Measurements from ENCODE around the gene GRIN3B. TPM values are rescaled to one million over a fixed set of nuclear protein-coding genes. Genes with fewer than 3 reads are reported as not detected.

The GRIN3B gene
- total and polyA plus RNA-seq, 2 experiments from 2014 or later = 0.54 TPM; not detected in 1

GRCh38 chr19:973726-974563, 26.3 kb upstream of the GRIN3B start:
- H3K27me3 ChIP-seq (replicated peaks; ENCODE audit: insufficient read depth) = no peaks in the 10 kb centered on the region
- H3F3A ChIP-seq (ENCODE audit: insufficient read depth) = no peaks in the 10 kb centered on the region
- no peak overlapping the region for H3K27ac ChIP-seq
- no peak overlapping the region for H3K4me2 ChIP-seq (ENCODE audit: unreplicated experiment)
- H3K79me2 ChIP-seq (ENCODE audit: insufficient read depth) = no peaks in the 10 kb centered on the region
- no peak overlapping the region for H3K9ac ChIP-seq
- H3K36me3 ChIP-seq (ENCODE audit: low read depth) = peaks cover 28% of the 10 kb centered on the region
- in situ Hi-C loops (cut with MboI) = no loop called here
- no peaks in the 10 kb centered on the region for H3K9me3 ChIP-seq (ENCODE audit: low read depth)
- H2AFZ ChIP-seq = no peak overlapping the region
- H3K9me2 ChIP-seq (ENCODE audit: insufficient read depth) = no peaks in the 10 kb centered on the region
- no peaks in the 10 kb centered on the region for H3K4me1 ChIP-seq (ENCODE audit: insufficient read depth)
- H3K4me3 ChIP-seq = no peak overlapping the region
- no peaks in the 10 kb centered on the region for H4K20me1 ChIP-seq (ENCODE audit: insufficient read depth)
- TF ChIP-seq EZH2 (IDR thresholded peaks at IDR 0.05; ENCODE audit: insufficient read depth, poor library complexity, severe bottlenecking) = no peak
- TF ChIP-seq EZH2phosphoT487 (IDR thresholded peaks at IDR 0.05; ENCODE audit: insufficient read depth, low read depth) = no peak
- no peak for DNase-seq
- WGBS, 2 experiments (ENCODE audit: low coverage in 1 of 2, low lambda C conversion rate in 2 of 2, missing lambda C conversion rate in 2 of 2) = 84% methylated on average over 25 to 27 of the region's 29 CpGs

- in situ Hi-C loops (cut with MboI) = no loop called here
- Histone ChIP-seq H3K9ac (no peak overlapping the region), H4K20me1 (ENCODE audit: insufficient read depth) (no peaks in the 10 kb centered on the region), H3K9me3 (ENCODE audit: low read depth) (no peaks in the 10 kb centered on the region), H3K4me1 (ENCODE audit: insufficient read depth) (no peaks in the 10 kb centered on the region), H3K9me2 (ENCODE audit: insufficient read depth) (no peaks in the 10 kb centered on the region), H3K79me2 (ENCODE audit: insufficient read depth) (no peaks in the 10 kb centered on the region), H3F3A (ENCODE audit: insufficient read depth) (no peaks in the 10 kb centered on the region), H3K4me2 (ENCODE audit: unreplicated experiment) (no peak overlapping the region), H2AFZ (no peak overlapping the region), H3K27ac (no peak overlapping the region), H3K27me3 (replicated peaks; ENCODE audit: insufficient read depth) (no peaks in the 10 kb centered on the region), H3K36me3 (ENCODE audit: low read depth) (peaks cover 22% of the 10 kb centered on the region), H3K4me3 (no peak overlapping the region)
- TF ChIP-seq EZH2 (IDR thresholded peaks at IDR 0.05; ENCODE audit: insufficient read depth, poor library complexity, severe bottlenecking) (no peak), EZH2phosphoT487 (IDR thresholded peaks at IDR 0.05; ENCODE audit: insufficient read depth, low read depth) (no peak)
- WGBS, 2 experiments (ENCODE audit: low coverage in 1 of 2, low lambda C conversion rate in 2 of 2, missing lambda C conversion rate in 2 of 2) = 83 to 84% methylated on average over 34 to 37 of the region's 37 CpGs
- no peak for DNase-seq
Measured at GRCh38 chr19:974564-975257, 25.5 kb upstream of the GRIN3B start.

- Histone ChIP-seq H3K4me3 (no peak overlapping the region), H4K20me1 (ENCODE audit: insufficient read depth) (no peaks in the 10 kb centered on the region), H3K27ac (no peak overlapping the region)
Measured at GRCh38 chr19:976476-976875, 23.7 kb upstream of the GRIN3B start.

GRCh38 chr19:977058-977464, 23.2 kb upstream of the GRIN3B start:
- Histone ChIP-seq H4K20me1 (ENCODE audit: insufficient read depth) (no peaks in the 10 kb centered on the region), H3K27me3 (replicated peaks; ENCODE audit: insufficient read depth) (no peaks in the 10 kb centered on the region), H3K9ac (no peak overlapping the region), H3K4me2 (ENCODE audit: unreplicated experiment) (no peak overlapping the region), H2AFZ (no peak overlapping the region), H3K4me3 (no peak overlapping the region), H3K27ac (no peak overlapping the region), H3F3A (ENCODE audit: insufficient read depth) (no peaks in the 10 kb centered on the region), H3K36me3 (ENCODE audit: low read depth) (peaks cover 3% of the 10 kb centered on the region; the same call in 1 of the 2 replicates), H3K9me3 (ENCODE audit: low read depth) (no peaks in the 10 kb centered on the region), H3K79me2 (ENCODE audit: insufficient read depth) (no peaks in the 10 kb centered on the region), H3K9me2 (ENCODE audit: insufficient read depth) (no peaks in the 10 kb centered on the region), H3K4me1 (ENCODE audit: insufficient read depth) (no peaks in the 10 kb centered on the region)
- in situ Hi-C loops (cut with MboI) = no loop called here
- no peak for DNase-seq
- 71 to 74% methylated on average over 18 to 24 of the region's 24 CpGs for WGBS, 2 experiments (ENCODE audit: low coverage in 1 of 2, low lambda C conversion rate in 2 of 2, missing lambda C conversion rate in 2 of 2)
- TF ChIP-seq EZH2 (IDR thresholded peaks at IDR 0.05; ENCODE audit: insufficient read depth, poor library complexity, severe bottlenecking) = no peak
- no peak for TF ChIP-seq EZH2phosphoT487 (IDR thresholded peaks at IDR 0.05; ENCODE audit: insufficient read depth, low read depth)

More at GRCh38 chr19:976476-976875, 23.7 kb upstream of the GRIN3B start:
- no peaks in the 10 kb centered on the region for H3K4me1 ChIP-seq (ENCODE audit: insufficient read depth)
- peaks cover 4% of the 10 kb centered on the region; the same call in 1 of the 2 replicates for H3K36me3 ChIP-seq (ENCODE audit: low read depth)
- TF ChIP-seq EZH2 (IDR thresholded peaks at IDR 0.05; ENCODE audit: insufficient read depth, poor library complexity, severe bottlenecking) (no peak), EZH2phosphoT487 (IDR thresholded peaks at IDR 0.05; ENCODE audit: insufficient read depth, low read depth) (no peak)
- in situ Hi-C loops (cut with MboI) = no loop called here
- no peaks in the 10 kb centered on the region for H3K79me2 ChIP-seq (ENCODE audit: insufficient read depth)
- WGBS, 2 experiments (ENCODE audit: low coverage in 1 of 2, low lambda C conversion rate in 2 of 2, missing lambda C conversion rate in 2 of 2) = 82 to 84% methylated on average over 10 of the region's 10 CpGs
- no peaks in the 10 kb centered on the region for H3K27me3 ChIP-seq (replicated peaks; ENCODE audit: insufficient read depth)
- H3K9me2 ChIP-seq (ENCODE audit: insufficient read depth) = no peaks in the 10 kb centered on the region
- H3K4me2 ChIP-seq (ENCODE audit: unreplicated experiment) = no peak overlapping the region
- no peak for DNase-seq
- H3K9me3 ChIP-seq (ENCODE audit: low read depth) = no peaks in the 10 kb centered on the region
- no peaks in the 10 kb centered on the region for H3F3A ChIP-seq (ENCODE audit: insufficient read depth)
- no peak overlapping the region for H3K9ac ChIP-seq
- H2AFZ ChIP-seq = no peak overlapping the region
